K562 (cell line): ENCODE data around the gene OCIAD2. TPM values are rescaled to one million over a fixed set of nuclear protein-coding genes. Genes with fewer than 3 reads are reported as not detected.

ENCODE experiments used
- ATAC-seq: fragments of 200-7000 bp; cut with Tn5 transposase; 3 replicates; pipeline ENCODE4 v1.9.1; 2020; ENCODE audit warnings: moderate library complexity
- BruUV-seq: library from RNA; stranded (reverse); fragments of 400-500 nt; replicated peaks from 2 replicates; lab custom pipeline; 2021; lab: Mats Ljungman, UMichigan
- CTCF ChIA-PET: fragments of 300-600 bp; formaldehyde crosslinking; extraction: SDS; loops from one replicate; lab custom pipeline; 2021; ENCODE audit warnings: low intra/inter-chr PET ratio; lab: Yijun Ruan, JAX
- POLR2A ChIA-PET: fragments of 300-600, 350-650 bp; sonication (Branson Sonifier 250); formaldehyde crosslinking; extraction: SDS; loops from one replicate; lab custom pipeline; 2021; ENCODE audit warnings: antibody characterized with exemption, inconsistent platforms; lab: Yijun Ruan, JAX
- DNase-seq, 4 experiments: peaks; one replicate each; pipeline versions ENCODE4 v3.0.0 to v3.0.0-alpha.2; 2011 to 2018; ENCODE audit warnings: low spot score in 3 of 4, mixed read lengths in 3 of 4; ENCODE audit errors: extremely low read depth in 1 of 4
- FAIRE-seq: peaks from 2 replicates; lab custom pipeline; 2011; peaks lifted over from hg19 to GRCh38; lab: Jason Lieb, UNC
- H2AFZ ChIP-seq: 2 replicates; pipeline ENCODE4 v1.6.0; 2011; ENCODE audit warnings: low read depth, low read length, control low read depth, inconsistent platforms
- H3K27ac ChIP-seq: fragments of 200-600 bp; 3 replicates; pipeline ENCODE4 v1.8.0; 2011; ENCODE audit warnings: low read depth, mild to moderate bottlenecking, control low read depth, inconsistent platforms, low read length, moderate library complexity, mixed read lengths; ENCODE audit errors: extremely low read depth
- H3K27me3 ChIP-seq, 2 experiments: fragments of 300-600 bp in 1 of 2; 2 replicates in 1 of 2; 3 replicates in 1 of 2; pipeline versions ENCODE4 v1.6.0 to v1.8.0; 2011; ENCODE audit warnings: inconsistent platforms in 2 of 2, low read length in 2 of 2, mild to moderate bottlenecking in 1 of 2, mixed read lengths in 1 of 2, moderate library complexity in 1 of 2; ENCODE audit not compliant: control insufficient read depth in 2 of 2, insufficient read depth in 2 of 2
- H3K36me3 ChIP-seq: fragments of 300-600 bp; 3 replicates; pipeline ENCODE4 v1.8.0; 2011; ENCODE audit warnings: mild to moderate bottlenecking, low read length, inconsistent platforms; ENCODE audit not compliant: control insufficient read depth, insufficient read depth
- H3K4me1 ChIP-seq, 2 experiments: fragments of 200-600 bp in 1 of 2; replicated peaks in 1 of 2; 2 replicates in 1 of 2; 3 replicates in 1 of 2; pipeline versions ENCODE4 v1.5.1 to v1.8.0; 2011; ENCODE audit warnings: inconsistent platforms in 2 of 2, low read length in 2 of 2, mild to moderate bottlenecking in 1 of 2, mixed read lengths in 1 of 2, moderate library complexity in 1 of 2; ENCODE audit not compliant: control insufficient read depth in 2 of 2, insufficient read depth in 2 of 2
- H3K4me2 ChIP-seq: 2 replicates; pipeline ENCODE4 v1.6.1; 2011; ENCODE audit warnings: low read length, control low read depth, inconsistent platforms, mixed read lengths; ENCODE audit not compliant: insufficient read depth
- H3K4me3 ChIP-seq: fragments of 200-600 bp; sonication (generic), shearing (Covaris generic); 2 replicates; pipeline ENCODE4 v1.5.1; 2016; ENCODE audit warnings: control low read depth, inconsistent platforms
- H3K79me2 ChIP-seq: fragments of 200-600 bp; 3 replicates; pipeline ENCODE4 v1.8.0; 2011; ENCODE audit warnings: low read length, inconsistent platforms; ENCODE audit not compliant: control insufficient read depth, insufficient read depth
- H3K9ac ChIP-seq, 2 experiments: 2 replicates each; pipeline versions ENCODE4 v1.6.0 to v1.6.1; 2011; ENCODE audit warnings: low read depth in 2 of 2, low read length in 2 of 2, control low read depth in 1 of 2, inconsistent platforms in 1 of 2, mild to moderate bottlenecking in 1 of 2, mixed read lengths in 1 of 2; ENCODE audit not compliant: insufficient read depth in 1 of 2
- H3K9me1 ChIP-seq: one replicate; pipeline ENCODE4 v1.6.0; 2011; ENCODE audit warnings: inconsistent platforms, mild to moderate bottlenecking, low read length, moderate library complexity; ENCODE audit not compliant: control insufficient read depth, insufficient read depth
- H3K9me3 ChIP-seq: replicated peaks from 2 replicates; pipeline ENCODE4 v1.5.1; 2011; ENCODE audit warnings: low read depth, low read length, inconsistent platforms; ENCODE audit not compliant: control insufficient read depth, insufficient read depth
- H4K20me1 ChIP-seq: replicated peaks from 2 replicates; pipeline ENCODE4 v1.6.1; 2011; ENCODE audit warnings: low read length, inconsistent platforms, mixed read lengths; ENCODE audit not compliant: control insufficient read depth, insufficient read depth
- ADNP ChIP-seq: fragments of 200-800 bp; sonication (Bioruptor generic); IDR thresholded peaks from 2 replicates; pipeline ENCODE4 v1.6.1; 2016; ENCODE audit warnings: missing genetic modification characterization, missing compliant biosample characterization
- C11orf30 ChIP-seq: fragments of 450-650 bp; IDR thresholded peaks from 2 replicates; pipeline ENCODE4 v1.6.1; 2016; ENCODE audit warnings: low read depth, mild to moderate bottlenecking
- CXXC5 ChIP-seq: fragments of 250-450 bp; sonication (Bioruptor Pico); IDR thresholded peaks from 2 replicates; pipeline ENCODE4 v1.8.0; 2022; ENCODE audit warnings: inconsistent platforms, mild to moderate bottlenecking, moderate library complexity
- EP400 ChIP-seq: fragments of 450-650 bp; IDR thresholded peaks from 2 replicates; pipeline ENCODE4 v1.6.1; 2017; ENCODE audit warnings: antibody characterized with exemption, mild to moderate bottlenecking, moderate library complexity
- HNRNPH1 ChIP-seq: fragments of 200-400 bp; formaldehyde crosslinking; optimal IDR thresholded peaks from 2 replicates; pipeline ENCODE3; 2017; ENCODE audit warnings: low read depth, mild to moderate bottlenecking, low read length, moderate library complexity
- MAFG ChIP-seq: fragments of 450-650 bp; conservative IDR thresholded peaks from 2 replicates; pipeline ENCODE4 v1.6.1; 2016; ENCODE audit warnings: missing genetic modification characterization, missing compliant biosample characterization
- NFE2 ChIP-seq: IDR thresholded peaks from 2 replicates; pipeline ENCODE4 v1.6.1; 2014; ENCODE audit warnings: antibody characterized with exemption, low read depth
- RFX7 ChIP-seq: fragments of 250-450 bp; sonication (Bioruptor Pico); IDR thresholded peaks from 2 replicates; pipeline ENCODE4 v1.5.1; 2021; ENCODE audit warnings: mild to moderate bottlenecking
- ZFX ChIP-seq: sonication (generic); formaldehyde crosslinking; IDR thresholded peaks from 2 replicates; pipeline ENCODE4 v1.8.0; 2022; ENCODE audit warnings: mild to moderate bottlenecking, missing genetic modification reagents, moderate library complexity
- ZNF212 ChIP-seq: fragments of 450-650 bp; formaldehyde crosslinking; IDR thresholded peaks from 2 replicates; pipeline ENCODE4 v1.4.0; 2020; ENCODE audit warnings: mild to moderate bottlenecking
- ZNF316 ChIP-seq: fragments of 450-650 bp; IDR thresholded peaks from 2 replicates; pipeline ENCODE4 v1.6.1; 2016
- ZNF668 ChIP-seq: fragments of 250-450 bp; sonication (Bioruptor Pico); IDR thresholded peaks from 2 replicates; pipeline ENCODE4 v1.8.0; 2022; ENCODE audit warnings: mild to moderate bottlenecking, inconsistent platforms
- WGBS: fragments of 100-300 bp; shearing (Covaris generic); methylation state at CpG from one replicate; pipeline ENCODE4 v1.1.6; 2016; ENCODE audit warnings: low coverage, mixed read lengths; ENCODE audit not compliant: insufficient coverage; ENCODE audit errors: missing lambda C conversion rate; 5-methylcytosine and 5-hydroxymethylcytosine counted together
- in situ Hi-C: fragments of 300-500 bp; cut with MboI; formaldehyde crosslinking; loops from 4 replicates; pipeline ENCODE4 v1.15.0; 2018; ENCODE audit warnings: inconsistent platforms, mixed read lengths
- intact Hi-C: fragments of 100-400 bp; cut with micrococcal nuclease; formaldehyde crosslinking; loops from 2 replicates; pipeline ENCODE4 v1.14.2; 2022
- polyA plus RNA-seq, 8 experiments: library from polyadenylated mRNA; depleted of rRNA in 4 of 8; stranded (reverse) in 5 of 8; unstranded in 3 of 8; fragments of >200 nt; fragmentation: Nextera tagmentation in 2 of 8; fragmentation: Illumina TruSeq in 1 of 8; extraction: Ambion mirVana in 2 of 8; extraction: Trizol in 1 of 8; gene quantifications; 2 replicates each; pipeline versions ENCODE4 v1.2.1 to v1.2.3, GENCODE V29; 2011 to 2014; ENCODE audit warnings: inconsistent platforms in 1 of 8, missing spikeins in 1 of 8
- total RNA-seq, 7 experiments: library from RNA; depleted of rRNA in 6 of 7; stranded (reverse); fragments of >200 nt in 6 of 7; fragmentation: Illumina TruSeq in 2 of 7; extraction: Trizol in 2 of 7; gene quantifications; 2 replicates each; pipeline versions ENCODE4 v1.2.1 to v1.2.3, GENCODE V29; 2011 to 2021; ENCODE audit warnings: low replicate concordance in 1 of 7
- TF ChIP-seq, protein P1 (sequence below): fragments of 450-650 bp; IDR thresholded peaks from 2 replicates; pipeline ENCODE4 v1.6.1; 2017; ENCODE audit warnings: antibody characterized with exemption, mild to moderate bottlenecking
- TF ChIP-seq, protein P2 (sequence below): fragments of 450-650 bp; IDR thresholded peaks from 2 replicates; pipeline ENCODE4 v1.6.1; 2018; ENCODE audit not compliant: partially characterized antibody

OCIAD2 gene
- total and polyA plus RNA-seq, 9 of the 15 experiments (the other 6 are each of a cell fraction or from before 2014, with no cell fraction given) = 0.11 to 0.98 TPM; not detected in 7

DNA sequence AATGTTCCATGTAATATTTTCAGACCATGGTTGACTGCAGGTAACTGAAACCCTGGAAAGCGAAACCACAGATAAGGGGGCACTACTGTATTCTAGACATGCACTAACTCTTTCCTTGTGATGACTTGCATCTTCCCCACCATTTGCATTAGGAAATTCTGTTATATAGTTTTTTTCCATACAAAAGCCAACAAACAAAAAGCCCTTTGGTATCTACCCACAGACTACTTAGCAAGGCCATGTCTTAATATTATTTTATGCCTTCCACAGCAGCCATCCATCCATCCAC, 52.2 kb downstream of the OCIAD2 start:
- Histone ChIP-seq H3K27ac (no peak overlapping the region), H4K20me1 (no peaks in the 10 kb centered on the region; the same call in 1 of the 2 replicates), H3K4me2 (peak overlapping the region; percentile 13; the same call in 1 of the 2 replicates), H2AFZ (no peak overlapping the region), H3K9me3 (no peaks in the 10 kb centered on the region), H3K9me1 (no peaks in the 10 kb centered on the region), H3K27me3 (no peaks in the 10 kb centered on the region), H3K4me3 (no peak overlapping the region), H3K36me3 (peaks cover 79% of the 10 kb centered on the region; the same call in 2 of the 3 replicates), H3K79me2 (no peaks in the 10 kb centered on the region), H3K4me1 (peaks cover 0 to 17% of the 10 kb centered on the region in 2 experiments; a peak in 4 of 5 replicates), H3K9ac (no peak overlapping the region)
- intact Hi-C loops (no loop called here), in situ Hi-C loops (no loop called here)
- DNase-seq = no peak
- ChIA-PET CTCF (no interaction called here), POLR2A (interaction anchor here (0.8 to 1.1 kb wide), 2 partner anchors 11 to 12 kb away, joined by 3 read pairs; no protein-coding TSS in a partner anchor)
- TF ChIP-seq, protein P1, sequence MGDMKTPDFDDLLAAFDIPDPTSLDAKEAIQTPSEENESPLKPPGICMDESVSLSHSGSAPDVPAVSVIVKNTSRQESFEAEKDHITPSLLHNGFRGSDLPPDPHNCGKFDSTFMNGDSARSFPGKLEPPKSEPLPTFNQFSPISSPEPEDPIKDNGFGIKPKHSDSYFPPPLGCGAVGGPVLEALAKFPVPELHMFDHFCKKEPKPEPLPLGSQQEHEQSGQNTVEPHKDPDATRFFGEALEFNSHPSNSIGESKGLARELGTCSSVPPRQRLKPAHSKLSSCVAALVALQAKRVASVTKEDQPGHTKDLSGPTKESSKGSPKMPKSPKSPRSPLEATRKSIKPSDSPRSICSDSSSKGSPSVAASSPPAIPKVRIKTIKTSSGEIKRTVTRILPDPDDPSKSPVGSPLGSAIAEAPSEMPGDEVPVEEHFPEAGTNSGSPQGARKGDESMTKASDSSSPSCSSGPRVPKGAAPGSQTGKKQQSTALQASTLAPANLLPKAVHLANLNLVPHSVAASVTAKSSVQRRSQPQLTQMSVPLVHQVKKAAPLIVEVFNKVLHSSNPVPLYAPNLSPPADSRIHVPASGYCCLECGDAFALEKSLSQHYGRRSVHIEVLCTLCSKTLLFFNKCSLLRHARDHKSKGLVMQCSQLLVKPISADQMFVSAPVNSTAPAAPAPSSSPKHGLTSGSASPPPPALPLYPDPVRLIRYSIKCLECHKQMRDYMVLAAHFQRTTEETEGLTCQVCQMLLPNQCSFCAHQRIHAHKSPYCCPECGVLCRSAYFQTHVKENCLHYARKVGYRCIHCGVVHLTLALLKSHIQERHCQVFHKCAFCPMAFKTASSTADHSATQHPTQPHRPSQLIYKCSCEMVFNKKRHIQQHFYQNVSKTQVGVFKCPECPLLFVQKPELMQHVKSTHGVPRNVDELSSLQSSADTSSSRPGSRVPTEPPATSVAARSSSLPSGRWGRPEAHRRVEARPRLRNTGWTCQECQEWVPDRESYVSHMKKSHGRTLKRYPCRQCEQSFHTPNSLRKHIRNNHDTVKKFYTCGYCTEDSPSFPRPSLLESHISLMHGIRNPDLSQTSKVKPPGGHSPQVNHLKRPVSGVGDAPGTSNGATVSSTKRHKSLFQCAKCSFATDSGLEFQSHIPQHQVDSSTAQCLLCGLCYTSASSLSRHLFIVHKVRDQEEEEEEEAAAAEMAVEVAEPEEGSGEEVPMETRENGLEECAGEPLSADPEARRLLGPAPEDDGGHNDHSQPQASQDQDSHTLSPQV = 0 out of 2 replicates have a peak, but pooled peaks have one; percentile 19
- no peak for TF ChIP-seq CXXC5 (CRISPR knock-in tag)
- TF ChIP-seq ADNP (tag) = peak; percentile 5; the same call in 1 of the 2 replicates
- no peak for TF ChIP-seq ZFX (CRISPR knock-in tag)
- TF ChIP-seq EP400 = 0 out of 2 replicates have a peak, but pooled peaks have one; percentile 28
- no peak for TF ChIP-seq ZNF212 (CRISPR knock-in tag)
- TF ChIP-seq RFX7 (CRISPR knock-in tag) = no peak
- peak; percentile 58 for TF ChIP-seq NFE2
- peak; percentile 62 for TF ChIP-seq MAFG (tag)
- 0 out of 2 replicates have a peak, but pooled peaks have one; percentile 33 for TF ChIP-seq ZNF316
- TF ChIP-seq HNRNPH1 = no peak
- TF ChIP-seq, protein P2, sequence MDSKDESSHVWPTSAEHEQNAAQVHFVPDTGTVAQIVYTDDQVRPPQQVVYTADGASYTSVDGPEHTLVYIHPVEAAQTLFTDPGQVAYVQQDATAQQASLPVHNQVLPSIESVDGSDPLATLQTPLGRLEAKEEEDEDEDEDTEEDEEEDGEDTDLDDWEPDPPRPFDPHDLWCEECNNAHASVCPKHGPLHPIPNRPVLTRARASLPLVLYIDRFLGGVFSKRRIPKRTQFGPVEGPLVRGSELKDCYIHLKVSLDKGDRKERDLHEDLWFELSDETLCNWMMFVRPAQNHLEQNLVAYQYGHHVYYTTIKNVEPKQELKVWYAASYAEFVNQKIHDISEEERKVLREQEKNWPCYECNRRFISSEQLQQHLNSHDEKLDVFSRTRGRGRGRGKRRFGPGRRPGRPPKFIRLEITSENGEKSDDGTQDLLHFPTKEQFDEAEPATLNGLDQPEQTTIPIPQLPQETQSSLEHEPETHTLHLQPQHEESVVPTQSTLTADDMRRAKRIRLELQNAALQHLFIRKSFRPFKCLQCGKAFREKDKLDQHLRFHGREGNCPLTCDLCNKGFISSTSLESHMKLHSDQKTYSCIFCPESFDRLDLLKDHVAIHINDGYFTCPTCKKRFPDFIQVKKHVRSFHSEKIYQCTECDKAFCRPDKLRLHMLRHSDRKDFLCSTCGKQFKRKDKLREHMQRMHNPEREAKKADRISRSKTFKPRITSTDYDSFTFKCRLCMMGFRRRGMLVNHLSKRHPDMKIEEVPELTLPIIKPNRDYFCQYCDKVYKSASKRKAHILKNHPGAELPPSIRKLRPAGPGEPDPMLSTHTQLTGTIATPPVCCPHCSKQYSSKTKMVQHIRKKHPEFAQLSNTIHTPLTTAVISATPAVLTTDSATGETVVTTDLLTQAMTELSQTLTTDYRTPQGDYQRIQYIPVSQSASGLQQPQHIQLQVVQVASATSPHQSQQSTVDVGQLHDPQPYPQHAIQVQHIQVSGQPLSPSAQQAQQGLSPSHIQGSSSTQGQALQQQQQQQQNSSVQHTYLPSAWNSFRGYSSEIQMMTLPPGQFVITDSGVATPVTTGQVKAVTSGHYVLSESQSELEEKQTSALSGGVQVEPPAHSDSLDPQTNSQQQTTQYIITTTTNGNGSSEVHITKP = peak; percentile 51
- peak; percentile 67; the same call in 1 of the 2 replicates for TF ChIP-seq C11orf30
- no peak for TF ChIP-seq ZNF668 (CRISPR knock-in tag)
- peak; percentile 50 for ATAC-seq
- BruUV-seq = no TSS peak
- FAIRE-seq = peak; percentile 37
- 64% methylated on average over 1 of the region's 1 CpG for WGBS
